Measurements from ENCODE around the gene JAK1.

JAK1 gene

DNA sequence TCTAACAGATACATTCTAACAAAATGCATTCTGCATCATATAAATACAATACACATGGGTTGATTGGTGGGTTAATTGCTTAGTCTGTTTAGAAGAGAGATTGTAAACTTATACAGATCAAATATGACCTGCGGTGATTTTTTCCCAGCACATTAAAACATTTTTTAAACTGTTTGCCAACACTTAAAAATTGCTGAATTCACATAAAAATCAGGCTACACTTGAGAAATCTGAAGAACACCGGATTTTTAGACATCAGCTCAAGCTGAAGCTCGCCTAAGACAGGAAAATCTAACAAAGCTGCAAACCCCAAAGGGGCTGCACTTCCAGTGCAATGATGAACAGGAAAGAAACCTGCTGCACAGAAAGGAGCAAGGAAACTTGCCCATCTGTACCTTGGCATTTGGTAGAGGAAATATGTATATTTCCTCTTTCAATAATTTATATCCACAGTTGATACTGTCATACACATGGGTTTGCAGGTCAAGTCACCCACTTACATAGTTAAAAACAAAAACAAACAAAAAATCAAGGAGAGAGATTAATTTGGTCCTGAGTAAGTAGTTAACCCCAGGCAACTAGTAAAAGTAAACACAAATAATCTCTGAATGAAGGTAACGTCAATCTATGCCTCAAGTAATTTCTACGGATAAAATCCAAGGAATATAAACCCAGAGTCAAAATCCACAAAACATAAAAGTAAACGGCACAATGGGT, 30.4 kb upstream of the JAK1 start:
- no peak overlapping the region for H3K27ac ChIP-seq (ENCODE audit: low read length)
- no peaks in the 10 kb centered on the region for H3K9me3 ChIP-seq (ENCODE audit: control insufficient read depth, low read depth, low read length)
- no peak overlapping the region for H3K9ac ChIP-seq (ENCODE audit: low read length)
- no peak overlapping the region for H3K4me3 ChIP-seq (ENCODE audit: low read length)
- peaks cover 13% of the 10 kb centered on the region for H3K27me3 ChIP-seq (ENCODE audit: control insufficient read depth, insufficient read depth, low read length)
- peaks cover 4% of the 10 kb centered on the region for H3K4me1 ChIP-seq (ENCODE audit: control insufficient read depth, low read depth, low read length)
- H3K36me3 ChIP-seq (ENCODE audit: control insufficient read depth, low read depth, low read length): no peaks in the 10 kb centered on the region

DNA sequence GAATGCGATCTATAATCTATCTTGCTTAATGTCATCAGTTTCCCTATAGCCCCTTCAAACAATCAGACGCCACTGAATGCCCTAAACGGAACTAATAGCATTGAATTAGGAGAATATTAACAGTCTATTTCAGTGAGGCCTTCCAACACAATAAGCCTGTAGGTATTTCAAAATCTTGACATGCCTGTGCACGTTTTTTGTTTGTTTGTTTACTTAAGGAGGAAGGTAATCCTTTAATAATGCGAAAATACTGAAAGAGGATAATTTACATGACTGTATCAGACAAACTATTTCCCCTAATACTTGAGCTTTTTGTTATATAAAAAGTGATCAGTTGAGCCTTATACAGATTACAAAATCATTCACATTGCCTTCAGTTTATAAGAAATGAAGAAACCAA, 29.0 kb upstream of the JAK1 start:
- no peaks in the 10 kb centered on the region for H3K4me1 ChIP-seq (ENCODE audit: control insufficient read depth, low read depth, low read length)
- no peaks in the 10 kb centered on the region for H3K9me3 ChIP-seq (ENCODE audit: control insufficient read depth, low read depth, low read length)
- no peak overlapping the region for H3K27ac ChIP-seq (ENCODE audit: low read length)
- no peaks in the 10 kb centered on the region for H3K36me3 ChIP-seq (ENCODE audit: control insufficient read depth, low read depth, low read length)
- no peaks in the 10 kb centered on the region for H3K27me3 ChIP-seq (ENCODE audit: control insufficient read depth, insufficient read depth, low read length)
- no peak overlapping the region for H3K9ac ChIP-seq (ENCODE audit: low read length)
- no peak overlapping the region for H3K4me3 ChIP-seq (ENCODE audit: low read length)

DNA sequence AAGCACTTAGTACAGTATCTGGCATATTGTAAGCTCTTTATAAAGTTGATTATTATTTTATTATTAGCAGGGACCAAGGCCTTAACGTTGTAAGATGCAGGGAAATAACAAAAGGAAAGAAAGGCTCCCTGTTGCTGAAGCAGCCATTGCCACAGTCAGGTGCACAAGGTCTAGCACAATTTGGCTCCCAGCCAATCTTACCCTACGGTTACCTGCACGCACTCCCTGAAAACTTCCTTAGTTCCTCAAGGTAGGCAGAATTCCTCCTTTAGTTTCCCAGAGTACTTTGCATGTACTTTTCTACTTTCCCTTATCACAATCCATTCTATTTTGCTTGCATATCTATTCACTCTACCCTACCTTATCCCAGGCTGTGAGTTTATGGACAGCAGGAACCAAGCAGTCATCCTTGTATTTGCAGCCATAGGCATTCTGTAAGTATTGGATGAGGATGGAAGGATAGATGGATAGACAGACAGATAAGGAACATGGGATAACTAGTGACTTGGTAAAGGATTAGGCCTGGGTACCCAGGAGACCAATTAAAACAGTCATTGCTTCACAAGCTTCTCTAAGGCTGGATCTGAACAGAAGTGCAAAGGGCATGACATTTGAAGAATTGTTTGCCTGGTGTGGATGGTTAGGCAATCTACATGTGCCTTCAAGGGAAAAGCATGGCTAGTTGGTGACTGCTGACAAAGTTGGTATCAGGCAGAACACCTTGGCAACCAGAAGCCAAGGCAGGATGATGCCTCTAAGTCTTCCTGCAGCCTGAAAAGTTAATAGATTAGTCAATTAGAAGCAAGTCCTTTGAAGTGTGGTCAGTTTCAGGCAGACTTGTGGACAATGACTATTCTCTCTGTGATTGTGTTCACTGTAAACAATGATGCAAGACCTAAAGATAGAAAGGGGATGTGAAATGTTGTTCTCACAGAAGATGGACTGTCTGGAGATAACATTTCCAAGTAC, 20.8 kb upstream of the JAK1 start:
- H3K9ac ChIP-seq (ENCODE audit: low read length): no peak overlapping the region
- H3K9me3 ChIP-seq (ENCODE audit: control insufficient read depth, low read depth, low read length): no peaks in the 10 kb centered on the region
- H3K27ac ChIP-seq (ENCODE audit: low read length): no peak overlapping the region
- no peaks in the 10 kb centered on the region for H3K27me3 ChIP-seq (ENCODE audit: control insufficient read depth, insufficient read depth, low read length)
- H3K4me3 ChIP-seq (ENCODE audit: low read length): no peak overlapping the region
- H3K4me1 ChIP-seq (ENCODE audit: control insufficient read depth, low read depth, low read length): no peaks in the 10 kb centered on the region
- no peaks in the 10 kb centered on the region for H3K36me3 ChIP-seq (ENCODE audit: control insufficient read depth, low read depth, low read length)

DNA sequence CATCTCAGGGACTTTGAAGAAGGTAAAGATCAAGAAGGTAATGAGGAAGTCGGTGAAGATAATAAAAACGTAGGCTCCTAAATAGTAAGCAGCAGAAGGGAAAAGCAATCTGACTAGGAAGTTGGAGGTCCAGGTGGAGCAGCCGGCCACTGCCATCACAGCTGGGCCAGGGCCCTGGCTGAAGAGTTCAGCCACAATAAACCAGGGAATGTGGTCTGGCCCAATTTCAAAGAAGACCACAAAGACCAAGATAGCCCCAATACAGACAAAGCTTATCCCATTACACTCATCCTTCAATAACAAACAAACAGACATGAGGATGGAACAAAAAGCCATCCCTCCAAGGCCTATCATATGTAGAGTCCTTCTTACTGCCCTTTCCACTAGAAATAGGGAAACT, 18.4 kb upstream of the JAK1 start:
- Histone ChIP-seq H3K4me1 (ENCODE audit: control insufficient read depth, low read depth, low read length) (no peaks in the 10 kb centered on the region), H3K27ac (ENCODE audit: low read length) (no peak overlapping the region), H3K9me3 (ENCODE audit: control insufficient read depth, low read depth, low read length) (no peaks in the 10 kb centered on the region)

DNA sequence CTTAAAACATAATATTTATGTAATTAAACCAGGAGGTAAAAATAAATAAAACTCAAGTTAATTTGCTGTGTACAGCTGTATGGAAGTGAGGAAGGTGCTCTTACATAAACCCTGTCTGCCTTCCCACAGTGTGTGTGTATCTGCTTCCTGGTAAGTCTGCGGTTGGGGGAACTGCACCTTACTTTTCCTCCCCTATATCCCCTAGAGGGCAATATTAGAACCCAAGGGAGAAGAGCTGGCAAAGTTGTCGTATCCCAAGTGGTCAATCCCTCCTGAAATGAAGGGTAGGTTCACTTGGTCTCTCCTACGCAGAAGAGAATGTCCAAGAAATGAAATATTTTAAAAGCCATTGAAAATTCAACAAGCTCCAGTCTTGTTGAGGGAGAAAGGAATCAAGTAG, 17.8 kb upstream of the JAK1 start:
- no peak overlapping the region for H3K4me3 ChIP-seq (ENCODE audit: low read length)
- no peaks in the 10 kb centered on the region for H3K36me3 ChIP-seq (ENCODE audit: control insufficient read depth, low read depth, low read length)
- H3K9ac ChIP-seq (ENCODE audit: low read length): no peak overlapping the region
- no peak overlapping the region for H3K27ac ChIP-seq (ENCODE audit: low read length)
- no peaks in the 10 kb centered on the region for H3K9me3 ChIP-seq (ENCODE audit: control insufficient read depth, low read depth, low read length)
- H3K4me1 ChIP-seq (ENCODE audit: control insufficient read depth, low read depth, low read length): no peaks in the 10 kb centered on the region
- H3K27me3 ChIP-seq (ENCODE audit: control insufficient read depth, insufficient read depth, low read length): no peaks in the 10 kb centered on the region

More for the DNA sequence above, 18.4 kb upstream of the JAK1 start:
- no peaks in the 10 kb centered on the region for H3K27me3 ChIP-seq (ENCODE audit: control insufficient read depth, insufficient read depth, low read length)
- H3K36me3 ChIP-seq (ENCODE audit: control insufficient read depth, low read depth, low read length): no peaks in the 10 kb centered on the region
- H3K9ac ChIP-seq (ENCODE audit: low read length): no peak overlapping the region
- no peak overlapping the region for H3K4me3 ChIP-seq (ENCODE audit: low read length)

DNA sequence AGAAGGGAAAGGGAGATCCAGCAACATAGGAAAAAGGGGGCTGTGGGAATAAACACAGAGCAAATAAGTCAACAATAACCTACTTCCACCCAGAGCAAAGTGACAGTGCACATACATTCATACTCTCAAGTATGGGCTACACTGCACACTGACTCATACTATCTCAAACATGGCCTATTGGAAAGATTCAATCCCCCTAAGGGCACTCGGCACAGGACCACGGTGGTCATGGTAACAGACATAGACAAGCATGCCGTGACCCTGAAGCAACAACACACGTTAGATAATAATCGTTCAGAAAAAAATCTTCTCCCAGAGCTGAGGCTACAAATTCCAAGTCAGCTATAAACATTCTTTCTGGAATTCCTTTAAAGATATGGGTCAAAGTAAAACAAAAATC, 16.8 kb upstream of the JAK1 start:
- Histone ChIP-seq H3K9me3 (ENCODE audit: control insufficient read depth, low read depth, low read length) (no peaks in the 10 kb centered on the region), H3K27me3 (ENCODE audit: control insufficient read depth, insufficient read depth, low read length) (no peaks in the 10 kb centered on the region), H3K4me1 (ENCODE audit: control insufficient read depth, low read depth, low read length) (no peaks in the 10 kb centered on the region), H3K36me3 (ENCODE audit: control insufficient read depth, low read depth, low read length) (no peaks in the 10 kb centered on the region), H3K27ac (ENCODE audit: low read length) (no peak overlapping the region), H3K4me3 (ENCODE audit: low read length) (no peak overlapping the region), H3K9ac (ENCODE audit: low read length) (no peak overlapping the region)

DNA sequence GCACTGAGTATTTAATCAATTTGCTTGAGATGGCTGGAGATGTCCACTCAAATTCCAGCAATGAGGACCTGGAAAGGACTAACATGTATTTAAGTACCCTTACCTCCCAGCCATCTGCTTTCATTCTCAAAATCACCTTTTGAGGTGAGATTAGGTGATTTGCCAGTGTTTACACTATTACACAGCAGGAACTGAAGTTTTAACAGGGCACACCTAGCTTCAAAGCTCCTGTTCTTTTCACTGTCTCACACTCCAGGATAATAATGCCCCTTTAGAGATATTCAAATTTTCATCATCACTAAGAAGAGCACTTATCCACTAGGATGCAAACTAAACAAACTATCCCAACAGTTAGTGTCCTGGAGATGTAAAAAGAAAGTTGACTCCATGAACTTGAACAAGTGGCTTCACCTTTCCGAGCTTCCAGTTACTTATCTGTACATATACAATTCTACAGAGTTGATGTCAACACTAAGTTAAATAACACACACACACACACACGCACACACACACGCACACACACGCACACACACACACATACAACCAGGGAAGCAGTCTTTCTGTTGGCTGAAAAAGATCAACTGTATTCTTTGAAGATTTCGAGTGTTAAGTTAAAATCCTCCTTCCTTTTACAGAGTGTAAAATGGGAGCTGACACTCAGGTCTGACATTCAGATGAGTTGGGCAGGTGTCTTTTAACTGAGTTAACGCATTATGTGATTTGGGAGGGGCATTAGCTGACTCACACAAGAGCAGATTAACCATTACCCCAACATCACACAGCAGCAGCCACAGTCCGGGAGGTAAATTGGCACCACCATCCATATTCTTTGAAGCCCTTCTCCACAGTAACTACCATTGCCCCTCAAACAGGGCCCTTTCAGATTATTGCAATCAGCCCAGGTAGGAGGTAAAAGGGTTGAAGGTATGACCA, 15.5 kb upstream of the JAK1 start:
- Histone ChIP-seq H3K9ac (ENCODE audit: low read length) (no peak overlapping the region), H3K9me3 (ENCODE audit: control insufficient read depth, low read depth, low read length) (no peaks in the 10 kb centered on the region), H3K27me3 (ENCODE audit: control insufficient read depth, insufficient read depth, low read length) (no peaks in the 10 kb centered on the region), H3K4me3 (ENCODE audit: low read length) (no peak overlapping the region), H3K27ac (ENCODE audit: low read length) (no peak overlapping the region), H3K4me1 (ENCODE audit: control insufficient read depth, low read depth, low read length) (no peaks in the 10 kb centered on the region), H3K36me3 (ENCODE audit: control insufficient read depth, low read depth, low read length) (no peaks in the 10 kb centered on the region)

DNA sequence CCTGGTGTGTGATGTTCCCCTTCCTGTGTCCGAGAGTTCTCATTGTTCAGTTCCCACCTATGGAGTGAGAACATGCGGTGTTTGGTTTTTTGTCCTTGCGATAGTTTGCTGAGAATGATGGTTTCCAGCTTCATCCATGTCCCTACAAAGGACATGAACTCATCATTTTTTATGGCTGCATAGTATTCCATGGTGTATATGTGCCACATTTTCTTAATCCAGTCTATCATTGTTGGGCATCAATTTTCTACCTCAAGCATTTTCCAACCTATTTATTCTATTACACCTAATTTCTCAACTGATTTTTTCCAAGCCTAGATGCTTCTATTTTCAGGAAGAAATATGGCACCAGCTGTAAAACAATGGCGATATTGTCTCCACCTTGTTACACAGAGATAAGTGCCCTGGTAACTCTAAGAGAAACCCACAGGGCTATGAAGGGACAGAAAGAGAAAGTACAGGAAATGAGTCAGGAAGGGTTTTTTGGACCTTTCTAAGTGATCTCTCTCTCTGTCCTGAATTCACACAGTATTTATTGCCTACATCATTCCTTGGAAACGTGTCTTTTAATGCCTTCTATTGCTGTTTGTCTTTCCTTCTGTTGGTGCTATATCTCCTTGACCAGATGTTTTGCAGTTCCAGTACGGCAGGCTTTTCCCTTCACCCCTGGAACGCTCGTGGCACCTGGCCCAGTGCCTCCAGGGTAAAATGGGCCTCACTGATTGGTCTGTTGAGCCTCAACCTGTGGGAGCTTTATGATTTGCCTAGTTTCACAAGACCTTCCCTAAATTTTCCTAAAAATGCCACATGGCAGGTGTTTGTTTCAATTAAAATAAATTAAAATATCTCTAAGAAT, 14.6 kb upstream of the JAK1 start:
- Histone ChIP-seq H3K27me3 (ENCODE audit: control insufficient read depth, insufficient read depth, low read length) (no peaks in the 10 kb centered on the region), H3K9me3 (ENCODE audit: control insufficient read depth, low read depth, low read length) (no peaks in the 10 kb centered on the region), H3K36me3 (ENCODE audit: control insufficient read depth, low read depth, low read length) (no peaks in the 10 kb centered on the region), H3K4me3 (ENCODE audit: low read length) (no peak overlapping the region), H3K4me1 (ENCODE audit: control insufficient read depth, low read depth, low read length) (no peaks in the 10 kb centered on the region), H3K9ac (ENCODE audit: low read length) (no peak overlapping the region), H3K27ac (ENCODE audit: low read length) (no peak overlapping the region)

DNA sequence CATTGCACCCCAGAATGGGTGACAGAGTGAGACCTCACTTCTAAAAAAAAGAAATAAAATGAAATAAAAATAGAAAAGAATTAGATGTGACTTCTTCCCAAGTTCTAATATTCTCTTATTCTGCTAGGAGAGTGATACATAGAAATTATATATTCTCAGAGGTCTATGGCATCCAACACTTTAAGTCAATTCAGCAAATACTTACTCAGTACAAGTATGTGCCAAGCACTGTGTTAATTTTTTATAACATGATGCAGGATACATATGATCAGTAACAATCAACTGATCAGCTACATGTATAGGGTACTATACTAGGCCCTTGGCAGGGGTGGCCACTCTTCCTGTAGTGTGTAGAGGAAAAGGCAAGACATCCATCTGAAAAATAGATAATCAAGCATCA, 13.0 kb upstream of the JAK1 start:
- no peak overlapping the region for H3K9ac ChIP-seq (ENCODE audit: low read length)
- no peaks in the 10 kb centered on the region for H3K9me3 ChIP-seq (ENCODE audit: control insufficient read depth, low read depth, low read length)

DNA sequence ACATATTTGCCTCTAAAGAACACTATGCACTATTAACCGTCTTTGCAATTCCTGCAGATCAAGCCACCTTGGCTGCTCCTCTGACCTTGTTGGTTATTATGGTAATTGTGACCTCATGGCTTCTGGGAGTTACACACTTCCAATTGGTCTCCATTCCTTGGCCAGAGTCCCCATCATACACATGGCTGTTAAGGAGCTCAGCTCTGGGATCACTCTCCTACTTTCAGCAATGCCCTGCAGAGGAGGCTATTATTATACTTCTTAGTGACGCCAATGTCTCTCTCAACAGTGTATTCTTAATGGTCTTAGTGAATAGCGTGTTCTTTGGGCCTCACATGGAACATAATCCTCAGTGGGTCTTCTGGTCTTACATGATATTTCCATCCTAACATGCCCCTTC, 10.0 kb upstream of the JAK1 start:
- no peak overlapping the region for H3K4me3 ChIP-seq (ENCODE audit: low read length)
- H3K4me1 ChIP-seq (ENCODE audit: control insufficient read depth, low read depth, low read length): no peaks in the 10 kb centered on the region
- H3K9ac ChIP-seq (ENCODE audit: low read length): no peak overlapping the region
- H3K27me3 ChIP-seq (ENCODE audit: control insufficient read depth, insufficient read depth, low read length): no peaks in the 10 kb centered on the region
- no peaks in the 10 kb centered on the region for H3K9me3 ChIP-seq (ENCODE audit: control insufficient read depth, low read depth, low read length)
- no peak overlapping the region for H3K27ac ChIP-seq (ENCODE audit: low read length)
- no peaks in the 10 kb centered on the region for H3K36me3 ChIP-seq (ENCODE audit: control insufficient read depth, low read depth, low read length)

More for the DNA sequence above, 13.0 kb upstream of the JAK1 start:
- no peaks in the 10 kb centered on the region for H3K36me3 ChIP-seq (ENCODE audit: control insufficient read depth, low read depth, low read length)
- no peaks in the 10 kb centered on the region for H3K4me1 ChIP-seq (ENCODE audit: control insufficient read depth, low read depth, low read length)
- H3K4me3 ChIP-seq (ENCODE audit: low read length): no peak overlapping the region
- no peak overlapping the region for H3K27ac ChIP-seq (ENCODE audit: low read length)
- no peaks in the 10 kb centered on the region for H3K27me3 ChIP-seq (ENCODE audit: control insufficient read depth, insufficient read depth, low read length)
